ENCODE measurements around the gene TOM1L2.
A peak's percentile ranks its signal among the peaks of the same experiment; 100 is the strongest.

TOM1L2 gene

DNA sequence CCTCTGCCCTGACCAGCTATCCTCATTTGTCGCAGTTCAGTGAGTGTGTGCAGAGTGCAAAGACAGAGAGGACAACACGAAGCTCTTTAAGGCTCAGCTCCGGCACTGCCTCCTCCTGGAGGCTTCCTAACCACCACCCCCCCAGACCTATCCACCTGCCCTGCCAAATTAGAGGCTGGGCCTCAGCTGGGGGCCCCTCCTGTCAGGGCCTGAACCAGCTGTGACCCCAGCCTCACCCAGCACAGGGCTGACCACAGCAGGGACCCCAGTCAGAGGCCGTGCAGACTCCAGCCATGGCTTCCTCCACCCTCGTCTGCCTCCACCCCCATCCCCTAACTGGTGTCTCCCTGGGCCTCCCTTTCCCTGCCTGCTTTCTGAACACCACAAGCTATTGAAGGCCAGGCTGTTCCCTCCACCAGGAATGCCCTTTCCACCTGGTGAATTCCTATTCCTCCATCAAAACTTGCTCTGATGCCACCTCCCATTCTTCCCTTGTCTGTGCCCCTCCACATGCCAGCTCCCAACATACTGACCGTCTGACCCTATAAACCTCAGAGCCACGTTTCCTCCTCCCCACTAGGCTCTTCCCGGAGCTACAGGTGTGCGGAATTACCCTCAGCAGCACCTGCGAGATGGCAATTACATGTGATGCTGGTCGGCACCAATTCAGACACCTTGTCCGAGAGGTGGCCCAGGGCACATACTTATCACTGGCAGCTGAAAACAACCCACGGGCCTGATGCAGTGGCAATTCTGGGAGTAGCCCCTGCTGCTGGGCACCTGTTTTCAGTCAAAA lies 144.2 kb downstream of the TOM1L2 start:
- DNase-seq, result no peak

DNA sequence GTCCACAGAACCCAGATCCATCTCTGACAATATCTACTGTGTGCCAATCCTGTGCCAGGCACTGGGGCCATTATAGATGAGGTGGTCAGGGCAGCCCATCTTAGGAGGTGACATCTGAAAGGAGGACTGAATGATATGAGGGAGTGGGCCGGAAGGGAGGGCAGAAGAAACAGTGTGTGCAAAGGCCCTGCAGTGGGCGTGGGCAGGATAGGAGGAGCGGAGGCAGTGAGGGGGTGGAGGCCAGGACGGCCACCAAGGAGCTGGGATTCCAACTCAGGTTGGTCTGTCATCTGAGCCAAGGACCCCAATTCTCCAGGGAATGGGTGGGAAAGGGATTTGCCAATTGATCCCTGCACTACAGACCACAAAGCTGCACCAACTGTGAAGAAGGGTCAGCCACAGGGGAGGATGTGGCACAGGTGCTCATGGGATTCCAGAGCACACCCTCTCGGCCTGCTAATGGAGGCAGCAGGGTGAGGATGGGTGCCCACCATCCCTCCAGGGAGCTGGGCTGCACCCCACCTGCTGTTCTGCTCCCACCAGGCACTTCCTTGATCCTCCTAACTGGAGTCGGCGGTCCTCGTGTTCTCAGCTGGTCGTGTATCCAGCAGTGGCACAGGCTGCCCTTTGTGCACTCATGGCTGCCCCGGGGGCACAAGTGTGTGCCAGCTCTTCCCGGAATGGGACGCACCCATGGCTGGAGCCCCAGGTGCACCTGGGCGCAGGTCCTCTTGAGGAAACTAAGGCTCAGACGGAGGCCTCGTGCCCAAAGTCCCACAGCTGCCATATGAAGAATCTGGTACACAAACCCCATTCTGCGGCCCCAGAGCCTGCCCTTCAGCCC lies 145.0 kb downstream of the TOM1L2 start:
- no peak for DNase-seq

DNA sequence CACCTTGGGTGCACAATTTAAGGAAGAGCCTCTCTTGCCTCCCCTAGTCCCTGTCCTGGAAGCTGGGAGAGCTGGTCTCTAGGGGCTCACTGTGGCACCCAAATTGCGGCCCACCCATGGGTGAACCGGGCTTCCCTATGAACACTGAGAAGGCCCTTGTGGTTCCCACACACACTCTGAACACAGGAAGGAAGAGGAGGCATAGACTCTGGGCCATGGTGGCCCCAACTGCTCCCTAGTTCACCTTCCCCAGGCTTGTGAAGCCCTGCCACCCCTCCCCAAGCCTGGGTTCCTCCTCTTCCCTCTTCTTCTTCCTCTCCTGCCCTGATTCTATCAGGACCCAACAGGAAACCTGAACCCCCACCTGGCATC lies 145.9 kb downstream of the TOM1L2 start:
- DNase-seq, result no peak

DNA sequence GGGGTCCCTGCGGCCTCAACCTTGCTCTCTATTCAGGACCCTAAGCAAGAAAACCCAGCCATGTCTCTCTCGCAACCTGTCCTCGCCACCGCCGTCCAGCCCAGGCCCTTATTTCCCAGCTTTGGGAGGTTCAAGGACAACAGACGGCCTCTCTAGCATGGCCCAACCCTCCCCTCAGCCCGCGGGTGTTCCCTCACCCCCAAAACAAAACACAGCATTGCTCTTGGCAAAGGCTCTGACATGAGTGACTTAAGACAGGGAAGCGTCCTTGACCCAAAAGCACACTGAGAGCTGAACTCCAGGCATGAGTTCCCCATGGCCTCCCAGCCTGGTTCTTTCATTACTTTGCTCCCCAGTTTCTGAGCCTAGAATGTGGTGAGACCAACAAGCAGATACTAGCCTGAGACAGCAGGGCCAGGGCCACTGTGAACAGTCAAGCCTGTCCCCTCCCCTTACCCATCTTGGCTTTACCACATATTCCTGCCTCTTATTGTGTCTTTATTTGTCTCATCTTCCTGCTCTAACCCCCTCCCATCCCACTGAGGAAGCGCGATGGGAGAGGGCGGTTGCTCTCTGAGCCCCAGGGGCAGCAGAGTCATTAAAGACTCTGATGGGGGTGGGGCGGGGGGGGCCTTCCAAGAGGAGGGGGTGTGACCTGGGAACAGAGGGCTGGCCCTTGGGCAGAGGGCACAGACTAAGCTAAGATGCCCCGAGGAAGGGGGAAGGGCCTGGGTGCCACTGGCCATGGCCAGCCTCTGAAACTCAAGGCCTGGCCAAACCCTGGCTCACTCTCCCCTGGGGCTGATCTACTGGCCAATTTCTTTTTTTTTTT lies 147.2 kb downstream of the TOM1L2 start:
- DNase-seq, result no peak

DNA sequence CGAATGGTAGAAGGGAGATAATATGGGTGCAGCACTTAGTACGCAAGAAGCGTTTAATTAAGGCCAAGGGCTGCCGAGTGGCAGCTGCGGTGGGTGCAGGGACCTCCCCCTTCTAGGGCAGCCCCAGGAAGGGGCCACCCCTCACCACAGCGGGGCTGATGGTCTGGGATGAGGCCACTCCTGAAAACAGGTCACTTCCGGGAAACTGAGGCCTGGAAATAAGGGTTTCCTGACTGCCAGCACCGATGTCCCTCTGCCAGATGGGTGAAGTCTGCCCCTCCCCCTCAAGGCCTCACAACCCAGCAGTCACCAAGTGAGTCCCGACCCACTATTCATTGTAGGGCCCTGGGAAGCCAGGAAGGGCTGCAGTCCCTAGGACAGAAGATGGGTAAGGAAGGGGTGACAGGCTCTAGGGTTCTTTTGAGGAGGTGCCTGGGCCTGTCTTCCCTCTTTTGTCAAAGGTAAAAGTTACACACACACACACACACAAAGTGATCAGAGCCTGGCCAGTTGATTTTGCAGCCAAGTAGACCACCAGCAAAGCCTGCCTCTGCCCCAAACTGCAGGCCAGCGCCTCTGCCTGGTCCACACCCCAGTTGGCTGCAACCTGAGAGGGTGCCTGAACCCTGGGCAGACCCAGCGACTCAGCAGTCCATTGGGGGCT lies 147.9 kb downstream of the TOM1L2 start:
- DNase-seq, result no peak

DNA sequence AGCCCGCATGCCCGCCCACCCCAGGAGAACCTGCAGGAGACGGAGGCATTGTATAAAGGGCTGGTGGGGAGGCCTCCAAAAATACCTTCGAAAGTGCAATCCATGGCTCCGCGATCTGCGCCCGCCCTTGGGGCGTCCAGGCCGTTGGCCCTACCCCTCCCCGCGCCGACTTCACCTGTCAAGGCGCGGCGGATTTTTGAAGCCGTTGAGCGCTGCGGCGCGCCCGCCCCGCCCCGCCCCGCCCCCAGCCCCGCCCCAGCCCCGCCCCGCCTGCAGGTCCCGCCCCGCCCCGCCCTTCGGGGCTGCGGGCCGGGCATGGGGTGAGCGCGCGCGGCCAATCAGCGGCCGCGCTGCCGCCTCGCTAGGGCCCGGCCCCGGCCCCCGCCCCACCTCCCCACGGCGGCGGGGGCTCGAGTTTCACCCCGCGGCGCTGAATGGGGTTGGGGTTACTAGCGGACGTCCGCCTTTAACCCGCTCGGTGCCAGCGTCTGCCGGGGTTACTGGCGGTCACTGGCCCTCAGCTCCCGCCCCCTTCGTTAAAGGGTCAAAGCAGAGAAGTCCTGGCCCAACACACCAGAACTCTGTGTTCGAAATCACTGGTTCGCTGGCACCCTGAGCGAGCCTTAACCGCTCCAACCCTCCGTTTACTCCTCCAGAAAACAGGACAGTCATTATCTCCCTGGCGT lies 148.6 kb downstream of the TOM1L2 start:
- DNase-seq, result peak; percentile 71

DNA sequence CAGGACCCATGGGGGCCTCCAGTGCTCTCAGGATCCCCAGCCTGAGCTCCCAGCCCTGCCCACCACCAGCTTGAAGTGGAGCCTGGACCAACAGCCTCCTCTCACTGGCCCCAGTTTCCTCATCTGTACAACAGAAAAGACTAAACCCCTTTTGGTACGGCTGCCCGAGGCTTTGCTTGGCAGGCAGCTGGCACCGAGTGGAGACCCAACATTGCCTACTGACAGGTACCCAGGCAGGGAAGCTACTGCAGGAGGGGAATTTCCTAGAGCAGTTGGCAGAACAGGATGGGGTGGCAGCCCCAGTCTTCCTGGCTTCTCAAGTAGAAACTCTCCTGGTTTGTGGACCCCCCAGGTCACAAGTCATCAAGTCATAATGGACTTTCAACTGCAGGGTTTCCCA lies 149.6 kb downstream of the TOM1L2 start:
- no peak for DNase-seq

DNA sequence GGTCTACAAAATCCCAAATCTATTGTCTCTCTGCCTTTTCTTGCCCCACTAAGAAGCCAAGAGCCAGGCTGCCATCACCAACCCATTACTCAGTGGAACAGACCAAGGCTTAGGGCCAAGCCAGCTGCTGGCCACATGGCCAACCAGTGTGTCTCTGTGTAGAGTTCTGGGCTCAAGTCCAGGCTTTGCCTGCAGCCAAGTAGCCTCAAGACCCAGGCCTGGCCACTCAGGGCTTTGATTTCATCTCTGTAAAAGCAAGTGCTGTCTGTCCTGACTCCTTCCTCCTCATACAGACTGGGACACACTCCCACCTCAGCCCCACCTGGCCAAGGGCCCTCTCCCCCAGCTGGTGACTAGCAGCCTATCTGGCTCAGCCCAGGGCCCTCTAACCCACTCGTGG lies 150.0 kb downstream of the TOM1L2 start:
- no peak for DNase-seq

DNA sequence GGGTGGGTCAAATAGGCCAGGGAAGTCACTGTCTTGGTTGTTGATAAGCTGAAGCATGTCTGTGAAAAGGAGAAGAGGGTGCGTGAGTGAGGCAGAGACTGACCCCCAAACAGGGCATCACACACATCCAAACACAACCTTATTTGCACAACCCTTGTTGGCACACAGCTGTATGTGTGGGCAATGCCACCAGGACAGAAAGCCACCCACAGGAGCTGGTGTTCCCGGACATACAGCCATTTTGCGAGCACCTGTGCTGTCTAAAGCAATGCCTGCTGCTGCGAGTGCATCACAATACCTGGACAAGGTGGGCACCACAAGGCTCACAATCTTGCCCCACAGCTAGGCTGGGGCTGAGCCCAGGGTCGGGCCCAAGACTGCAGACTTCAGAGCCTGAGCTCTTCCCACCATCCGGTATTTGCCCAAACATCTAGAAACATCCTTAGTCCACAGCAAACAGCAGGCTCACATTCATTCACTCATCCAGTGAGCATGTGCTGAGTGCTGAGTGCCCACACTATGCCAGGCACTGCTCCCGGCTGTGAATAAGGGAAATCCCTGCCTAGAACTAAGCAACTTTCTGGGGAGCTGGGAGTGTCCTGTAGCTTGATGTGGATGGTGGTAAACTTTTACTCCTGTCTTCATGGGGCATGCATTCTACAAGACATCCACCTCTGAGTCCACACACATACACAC lies 151.6 kb downstream of the TOM1L2 start:
- no peak for DNase-seq

DNA sequence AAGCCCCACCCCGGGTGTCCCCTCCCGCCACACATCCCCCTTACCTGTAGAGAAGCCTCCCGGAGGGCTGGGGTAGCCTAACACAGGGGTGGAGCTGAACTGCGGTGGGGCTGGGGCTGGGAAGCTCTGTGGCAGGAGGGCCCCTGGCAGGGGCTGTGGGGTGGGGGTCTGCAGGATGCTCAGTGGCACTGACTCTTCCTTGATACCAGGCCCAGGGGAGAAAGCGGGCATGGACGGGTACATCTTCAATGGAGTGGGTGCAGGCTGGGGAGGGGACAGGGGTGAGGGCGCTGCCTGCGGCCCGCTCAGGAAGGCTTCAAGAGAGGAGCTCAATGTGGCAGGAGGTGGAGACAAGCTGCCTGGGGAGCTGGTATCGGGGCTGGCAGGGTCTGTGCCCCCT lies 152.2 kb downstream of the TOM1L2 start:
- no peak for DNase-seq

DNA sequence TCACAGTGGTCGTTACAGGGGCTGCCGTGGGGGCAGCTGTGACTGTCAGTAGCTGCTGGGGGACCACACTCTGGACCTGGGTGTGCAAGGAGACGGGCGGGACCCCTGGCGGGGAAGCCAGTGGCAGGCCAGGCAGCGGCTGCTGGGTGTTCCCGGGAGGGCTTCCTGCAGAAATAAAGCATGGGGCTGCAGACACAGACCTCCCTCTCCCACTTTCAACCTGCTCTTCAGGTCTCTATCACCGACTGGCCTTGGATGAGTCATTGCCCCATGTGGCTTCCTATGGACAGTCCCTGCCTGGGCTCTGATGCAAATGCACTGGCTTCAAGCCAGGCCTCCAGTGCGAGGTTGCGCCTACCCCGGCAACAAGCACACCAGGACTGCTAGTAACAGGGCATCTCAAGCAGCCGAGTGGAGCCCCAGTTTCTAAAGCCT lies 152.6 kb downstream of the TOM1L2 start:
- DNase-seq, result peak; percentile 68

DNA sequence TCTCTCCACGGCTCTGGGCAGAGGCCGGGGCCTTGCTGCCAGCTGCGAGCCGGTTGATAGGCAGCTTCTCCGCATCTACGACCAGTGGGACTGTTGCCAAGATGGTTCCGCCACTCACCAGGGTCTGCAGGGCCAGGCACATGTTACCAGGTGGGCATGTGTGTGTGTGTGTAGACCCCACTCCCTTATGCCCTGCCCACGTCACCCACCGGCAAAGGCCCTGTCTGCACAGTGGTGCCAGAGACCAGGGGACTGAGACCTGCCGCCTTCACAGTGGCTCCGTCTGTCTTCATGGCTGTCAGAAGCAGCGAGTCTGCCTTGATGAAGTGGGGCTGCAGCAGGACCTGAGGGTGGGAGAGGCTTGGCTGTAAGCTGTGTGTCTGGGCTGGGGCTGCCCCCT lies 153.1 kb downstream of the TOM1L2 start:
- DNase-seq, result no peak

DNA sequence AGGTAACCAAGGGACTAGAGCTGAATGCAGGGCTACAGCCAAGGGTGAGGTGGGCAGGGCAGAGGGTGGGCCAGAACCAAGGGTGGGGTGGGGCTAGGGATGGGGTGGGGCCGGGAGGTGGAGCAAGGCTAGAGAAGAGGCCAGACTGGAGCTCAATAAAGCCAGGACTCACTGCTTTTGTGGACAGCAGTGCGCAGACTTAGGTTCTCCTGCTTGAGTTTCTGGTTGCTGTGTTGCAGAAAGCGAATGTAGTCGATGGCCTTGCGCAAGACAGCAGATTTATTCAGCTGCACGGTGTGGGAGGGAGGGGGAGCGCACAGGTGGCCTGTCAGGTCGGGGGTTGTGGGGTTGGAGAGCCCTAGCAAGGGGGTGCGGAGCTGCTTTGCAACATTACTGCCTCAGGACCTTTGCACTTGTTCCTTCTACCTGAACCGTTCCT lies 154.1 kb downstream of the TOM1L2 start:
- DNase-seq, result no peak

DNA sequence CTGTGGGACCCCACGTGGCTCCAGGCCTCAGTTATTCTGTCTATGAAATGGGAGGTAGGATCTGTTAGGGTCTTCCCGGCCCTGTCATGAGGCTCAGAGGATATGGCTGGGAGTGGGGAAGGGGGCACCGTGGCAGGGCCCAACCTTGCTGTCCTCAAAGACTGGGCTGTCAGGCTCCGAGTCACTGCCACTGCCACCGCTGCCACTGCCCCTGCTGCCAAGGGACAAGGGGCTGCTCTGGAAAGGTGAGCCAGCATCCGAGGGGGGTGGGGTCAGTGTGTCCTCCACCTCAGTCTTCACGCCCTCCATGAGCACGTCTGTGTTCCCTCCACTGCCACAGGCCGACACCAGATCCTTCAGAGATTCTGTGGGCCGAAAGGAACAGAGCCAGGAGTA lies 154.7 kb downstream of the TOM1L2 start:
- DNase-seq, result no peak

DNA sequence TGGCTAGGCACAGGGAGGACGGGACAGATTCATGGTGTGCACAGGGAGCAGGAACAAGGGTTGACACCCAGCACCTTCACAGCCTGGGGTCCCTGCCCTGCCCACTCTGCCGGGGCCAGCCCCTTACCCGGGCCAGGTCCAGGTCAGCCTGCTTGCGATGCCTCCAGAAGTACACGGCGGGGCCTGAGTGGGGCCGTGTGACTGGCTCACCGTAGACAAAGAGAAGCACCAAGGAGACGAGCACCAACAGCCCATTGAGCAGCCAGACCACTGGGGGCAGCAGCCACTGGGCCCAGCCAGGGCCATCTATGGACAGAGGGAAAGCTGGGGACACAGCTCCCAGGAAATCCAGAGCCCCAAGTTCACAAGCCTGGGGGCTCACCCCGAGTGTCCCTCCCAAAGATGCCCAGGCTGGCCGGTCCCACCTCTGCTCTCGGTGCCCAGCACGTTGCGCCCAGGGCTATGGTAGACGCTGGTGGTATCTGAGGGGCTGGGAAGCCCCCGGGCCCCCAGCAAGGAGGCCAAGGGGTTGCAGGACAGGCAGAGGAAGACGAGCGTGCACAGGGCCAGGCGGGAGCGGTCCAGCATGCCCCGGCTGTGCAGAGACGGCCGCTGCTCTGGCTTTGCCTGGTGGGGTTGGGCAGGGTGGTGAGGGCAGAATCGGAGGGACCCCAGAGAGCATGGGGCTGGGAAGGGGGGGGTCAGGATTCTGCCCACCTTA lies 155.2 kb downstream of the TOM1L2 start:
- no peak for DNase-seq

DNA sequence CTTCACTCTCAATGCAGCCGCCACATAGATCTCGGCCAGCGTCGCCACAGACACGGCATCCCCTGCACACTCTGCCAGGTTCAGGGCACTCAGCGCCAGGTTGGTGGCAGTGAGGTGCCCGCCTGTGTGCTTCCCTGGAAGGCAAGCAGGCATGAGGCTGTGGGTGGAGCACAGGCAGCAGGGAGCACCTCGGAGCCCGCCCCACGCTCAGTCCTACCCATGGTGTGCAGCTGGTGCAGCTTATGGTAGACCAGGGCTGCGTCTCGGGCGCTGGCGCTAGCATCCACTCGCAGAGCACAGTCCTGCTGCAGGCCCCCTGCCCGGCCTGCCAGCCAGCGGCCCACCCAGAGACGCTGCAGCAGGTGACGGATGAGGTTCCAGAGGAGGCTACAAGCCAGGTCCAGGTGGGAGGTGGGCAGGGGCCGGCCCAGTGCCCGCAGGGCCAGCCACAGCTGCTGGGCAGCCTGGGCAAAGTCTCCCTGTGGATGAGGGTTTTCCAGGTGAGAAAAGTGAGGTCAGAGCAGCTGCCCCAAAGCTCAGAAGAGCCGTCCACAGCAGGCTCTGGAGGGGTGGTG lies 155.9 kb downstream of the TOM1L2 start:
- DNase-seq, result no peak

DNA sequence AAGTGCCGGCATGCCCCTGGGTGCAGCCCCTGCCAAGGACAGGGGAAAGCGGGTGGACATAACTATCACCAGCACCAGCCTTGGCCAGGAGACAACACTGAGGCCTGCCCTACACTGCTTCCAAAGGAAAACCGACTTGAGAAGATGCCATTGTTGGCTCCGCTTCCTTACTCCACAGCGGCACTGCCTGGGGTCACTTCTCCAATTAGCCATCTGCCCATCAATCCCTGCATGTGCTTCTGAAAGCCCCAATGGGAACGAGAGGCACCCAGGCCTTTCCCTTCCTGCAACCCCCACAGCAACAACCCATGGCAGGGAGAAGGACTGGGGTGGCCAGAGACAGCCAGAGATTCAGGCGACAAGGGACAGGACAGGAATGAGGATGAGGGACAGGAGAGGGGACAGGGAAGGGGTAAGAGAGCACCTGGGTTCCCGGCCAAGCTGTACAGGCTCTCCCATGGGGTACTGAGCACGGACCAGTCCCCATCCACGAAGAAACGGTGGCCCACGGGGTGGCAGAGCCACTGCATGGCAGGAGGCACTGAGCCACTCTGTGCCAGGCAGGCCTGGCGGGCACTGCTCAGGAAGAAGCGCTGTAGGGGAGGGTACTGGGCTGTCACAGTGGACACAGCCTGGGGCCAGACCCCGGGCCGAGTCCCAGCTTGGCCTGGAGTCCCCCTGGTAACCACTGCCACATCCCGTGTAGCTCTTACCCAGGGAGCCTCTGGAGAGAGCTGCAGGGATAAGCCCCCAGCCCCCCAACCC lies 156.6 kb downstream of the TOM1L2 start:
- no peak for DNase-seq

DNA sequence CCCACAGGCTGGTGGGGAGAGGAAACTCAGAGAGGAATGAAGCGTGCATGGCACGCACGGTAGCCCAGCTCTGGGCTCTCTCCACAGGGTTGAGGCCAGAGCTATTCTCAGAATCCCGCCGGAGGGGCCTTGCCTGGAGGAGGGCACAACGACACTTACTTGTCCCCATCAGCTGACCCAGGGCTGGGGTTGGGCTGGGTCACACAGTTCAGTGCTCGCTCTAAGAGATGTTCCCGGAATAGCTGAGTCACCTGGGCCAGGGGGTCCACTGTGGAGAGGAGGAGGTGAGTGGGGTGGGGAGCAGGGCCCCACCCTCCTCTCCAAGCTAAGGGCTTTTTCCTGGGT lies 157.2 kb downstream of the TOM1L2 start:
- no peak for DNase-seq

DNA sequence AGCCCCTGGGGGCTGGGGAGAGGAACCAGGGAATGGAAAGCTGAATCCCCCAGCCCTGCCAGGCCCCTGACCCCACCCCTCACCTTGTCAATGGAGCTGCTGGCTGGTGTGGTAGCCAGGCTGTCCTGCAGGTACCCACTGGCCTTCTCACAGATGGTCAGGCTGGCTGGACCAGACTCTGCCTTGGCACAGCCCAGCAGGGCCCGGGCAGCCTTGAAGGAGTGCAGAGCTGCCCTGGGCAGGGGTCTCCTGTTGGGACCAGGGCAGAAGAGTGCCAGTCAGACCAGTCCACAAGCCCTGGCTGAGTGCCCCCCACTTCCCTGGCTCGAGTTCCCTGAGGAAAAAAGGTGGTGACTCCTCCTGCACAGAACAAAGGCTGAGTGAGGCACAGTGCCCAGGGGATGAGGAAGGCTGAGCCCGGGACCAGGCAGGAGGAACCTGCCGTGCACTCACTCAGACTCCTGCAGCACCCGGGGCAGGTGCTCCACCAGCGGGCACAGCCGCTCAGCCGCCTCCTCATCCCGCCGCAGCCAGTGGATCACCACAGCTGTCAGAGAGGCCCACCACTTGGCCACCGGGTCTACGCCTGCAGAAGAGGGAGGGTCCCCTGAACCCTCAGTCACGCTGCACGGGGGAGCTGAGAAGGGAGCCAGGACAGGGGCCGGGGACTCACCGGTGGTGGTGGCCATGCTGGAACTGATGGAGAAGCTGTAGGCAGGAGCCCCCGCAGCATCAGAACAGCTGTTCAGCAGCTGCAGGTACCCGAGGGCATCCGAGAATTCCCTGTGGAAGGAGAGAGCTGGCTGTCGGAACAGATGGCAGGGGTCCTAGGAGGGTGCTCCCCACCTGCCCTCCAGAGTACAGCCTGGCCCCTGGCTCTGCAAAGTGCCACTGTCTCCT lies 157.8 kb downstream of the TOM1L2 start:
- DNase-seq, result no peak

All from stimulated activated CD4-positive, alpha-beta T cell treated with anti-CD3 and anti-CD28 coated beads, Interleukin-4, amount 100 ng/mL, for 1 hour (primary cell).